Chondrocyte (in vitro differentiated cells): ENCODE data around the gene PANK1. TPM values are rescaled to one million over a fixed set of nuclear protein-coding genes. Genes with fewer than 3 reads are reported as not detected.

Experiments
- DNase-seq: peaks from one replicate; pipeline ENCODE4 v3.0.0; 2021; ENCODE audit warnings: mixed read lengths, low spot score
- H3K27ac Mint-ChIP-seq: one replicate; pipeline ENCODE4 v1.8.0; 2021; ENCODE audit warnings: mild to moderate bottlenecking, moderate library complexity, mixed read lengths; ENCODE audit not compliant: unreplicated experiment
- H3K27me3 Mint-ChIP-seq: 2 replicates; pipeline ENCODE4 v1.8.0; 2021; ENCODE audit warnings: low read depth, mixed read lengths
- H3K36me3 Mint-ChIP-seq: 2 replicates; pipeline ENCODE4 v1.8.0; 2021; ENCODE audit warnings: low read depth, mixed read lengths
- H3K4me1 Mint-ChIP-seq: 2 replicates; pipeline ENCODE4 v1.8.0; 2021; ENCODE audit warnings: low read depth, mild to moderate bottlenecking, mixed read lengths
- H3K4me3 Mint-ChIP-seq: one replicate; pipeline ENCODE4 v1.8.0; 2021; ENCODE audit warnings: mild to moderate bottlenecking, moderate library complexity, mixed read lengths; ENCODE audit not compliant: unreplicated experiment
- H3K9me3 Mint-ChIP-seq: 2 replicates; pipeline ENCODE4 v1.8.0; 2021; ENCODE audit warnings: low read depth, mixed read lengths
- total RNA-seq: library from RNA; stranded (reverse); gene quantifications from 3 replicates; pipeline ENCODE4 v1.2.1, GENCODE V29; 2021
- TF ChIP-seq, protein P1 (sequence below): fragments of 200-600 bp; sonication (generic); IDR thresholded peaks from 2 replicates; pipeline ENCODE4 v1.5.0; 2021; ENCODE audit warnings: antibody characterized with exemption, mild to moderate bottlenecking, moderate library complexity

PANK1 gene
- total RNA-seq, 1 donor from 2014 or later, result 7.6 TPM

DNA sequence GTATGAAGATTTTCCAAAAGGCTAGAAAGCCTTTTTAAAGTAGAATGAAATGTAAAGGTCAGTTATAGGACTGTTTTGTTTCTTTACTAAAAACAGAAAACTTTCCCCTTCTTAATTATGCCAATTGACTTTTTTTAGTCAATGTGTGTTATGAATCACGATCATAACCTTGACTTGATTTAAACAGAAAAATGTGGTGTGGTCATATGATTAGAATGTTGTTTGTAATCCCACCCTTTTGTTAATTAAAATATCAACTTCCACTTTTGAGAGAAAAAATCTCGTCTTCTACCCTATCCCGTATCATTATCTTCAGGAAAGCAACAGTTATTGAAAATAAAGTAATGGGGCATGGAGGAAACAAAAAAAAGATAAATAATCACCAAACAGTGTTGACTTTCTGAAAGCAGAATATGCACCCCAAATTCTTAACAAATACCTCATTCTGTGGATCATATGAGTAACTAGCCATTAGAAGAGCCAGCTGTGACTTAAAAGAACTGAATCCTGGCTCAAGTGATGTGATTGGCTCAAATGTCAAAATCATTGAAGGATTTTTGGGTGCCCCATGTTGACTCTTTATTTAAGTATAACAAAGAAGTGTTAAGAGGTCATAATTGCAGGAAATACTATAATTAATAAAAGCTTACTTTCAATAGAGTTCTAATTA lies 77.3 kb downstream of the PANK1 start:
- H3K27me3 Mint-ChIP-seq, result no peaks in the 10 kb centered on the region
- no peak for DNase-seq
- H3K9me3 Mint-ChIP-seq, result no peaks in the 10 kb centered on the region
- TF ChIP-seq, protein P1, sequence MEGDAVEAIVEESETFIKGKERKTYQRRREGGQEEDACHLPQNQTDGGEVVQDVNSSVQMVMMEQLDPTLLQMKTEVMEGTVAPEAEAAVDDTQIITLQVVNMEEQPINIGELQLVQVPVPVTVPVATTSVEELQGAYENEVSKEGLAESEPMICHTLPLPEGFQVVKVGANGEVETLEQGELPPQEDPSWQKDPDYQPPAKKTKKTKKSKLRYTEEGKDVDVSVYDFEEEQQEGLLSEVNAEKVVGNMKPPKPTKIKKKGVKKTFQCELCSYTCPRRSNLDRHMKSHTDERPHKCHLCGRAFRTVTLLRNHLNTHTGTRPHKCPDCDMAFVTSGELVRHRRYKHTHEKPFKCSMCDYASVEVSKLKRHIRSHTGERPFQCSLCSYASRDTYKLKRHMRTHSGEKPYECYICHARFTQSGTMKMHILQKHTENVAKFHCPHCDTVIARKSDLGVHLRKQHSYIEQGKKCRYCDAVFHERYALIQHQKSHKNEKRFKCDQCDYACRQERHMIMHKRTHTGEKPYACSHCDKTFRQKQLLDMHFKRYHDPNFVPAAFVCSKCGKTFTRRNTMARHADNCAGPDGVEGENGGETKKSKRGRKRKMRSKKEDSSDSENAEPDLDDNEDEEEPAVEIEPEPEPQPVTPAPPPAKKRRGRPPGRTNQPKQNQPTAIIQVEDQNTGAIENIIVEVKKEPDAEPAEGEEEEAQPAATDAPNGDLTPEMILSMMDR, result no peak
- no peak overlapping the region for H3K4me3 Mint-ChIP-seq
- H3K36me3 Mint-ChIP-seq, result no peaks in the 10 kb centered on the region
- peaks cover 20% of the 10 kb centered on the region for H3K4me1 Mint-ChIP-seq
- peak overlapping the region; percentile 49 for H3K27ac Mint-ChIP-seq

DNA sequence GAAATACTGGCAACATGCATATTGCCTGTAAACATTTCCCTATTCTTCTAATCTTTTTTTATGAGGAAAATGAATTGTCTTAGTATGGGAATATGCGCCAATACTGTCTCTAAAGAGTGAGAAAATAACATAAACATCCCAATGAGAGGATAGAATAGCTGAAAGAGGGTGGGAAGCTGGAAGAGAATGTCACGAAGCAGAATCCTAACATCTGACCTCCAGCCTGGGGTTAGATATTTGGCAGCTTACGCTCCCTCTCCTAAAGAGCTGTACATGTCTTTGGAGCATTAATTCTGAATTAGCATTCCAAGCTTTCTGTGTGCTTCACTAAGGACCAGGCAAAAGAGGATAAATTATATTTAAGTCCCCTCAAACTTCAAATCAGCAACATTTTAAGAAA lies 78.0 kb downstream of the PANK1 start:
- H3K27me3 Mint-ChIP-seq, result no peaks in the 10 kb centered on the region
- peak overlapping the region; percentile 49 for H3K27ac Mint-ChIP-seq
- no peak for DNase-seq
- no peaks in the 10 kb centered on the region for H3K9me3 Mint-ChIP-seq
- no peak overlapping the region for H3K4me3 Mint-ChIP-seq
- TF ChIP-seq, protein P1, result no peak
- H3K4me1 Mint-ChIP-seq, result peaks cover 20% of the 10 kb centered on the region
- H3K36me3 Mint-ChIP-seq, result no peaks in the 10 kb centered on the region

DNA sequence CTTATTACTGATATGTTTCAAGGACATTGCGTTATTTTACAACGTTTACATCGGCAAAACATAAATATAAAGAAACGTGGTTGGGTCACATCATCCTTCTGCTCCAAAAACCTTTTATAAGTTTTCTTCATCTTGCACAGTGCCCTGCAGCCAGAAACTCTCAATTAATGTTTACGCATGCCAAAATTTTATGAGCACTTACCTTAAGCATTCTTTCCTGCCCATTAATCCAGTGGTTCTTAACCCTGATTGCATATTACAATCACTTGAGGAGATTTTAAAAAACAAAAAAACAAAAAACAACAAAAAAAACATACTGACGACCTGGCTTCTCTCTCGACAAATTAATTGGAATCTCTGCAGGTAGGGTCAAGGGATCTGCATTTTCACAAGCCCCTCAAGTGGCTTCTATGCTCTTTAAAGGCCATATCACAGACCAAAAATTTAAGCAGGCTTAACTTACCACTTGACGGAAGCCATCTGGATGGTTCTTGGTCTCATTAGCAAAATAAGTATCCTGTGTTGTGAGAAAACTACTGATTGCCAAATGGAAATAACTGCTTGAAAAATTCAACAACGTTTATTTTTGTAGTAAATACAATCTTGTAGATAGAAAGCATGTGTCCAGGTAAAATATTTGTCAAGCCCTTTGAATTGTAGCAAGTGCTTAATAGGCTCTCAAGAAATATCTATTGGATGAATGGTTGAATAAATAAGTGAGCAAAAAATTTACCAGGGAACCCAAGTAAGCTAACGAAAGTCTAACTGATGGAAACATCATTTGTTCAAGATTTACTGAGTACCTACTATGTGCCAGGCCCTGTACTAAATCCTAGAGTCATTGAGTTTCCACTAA lies 78.7 kb downstream of the PANK1 start:
- H3K27me3 Mint-ChIP-seq, result no peaks in the 10 kb centered on the region
- H3K36me3 Mint-ChIP-seq, result no peaks in the 10 kb centered on the region
- H3K27ac Mint-ChIP-seq, result no peak overlapping the region
- peaks cover 20% of the 10 kb centered on the region for H3K4me1 Mint-ChIP-seq
- no peak overlapping the region for H3K4me3 Mint-ChIP-seq
- DNase-seq, result no peak
- TF ChIP-seq, protein P1, result no peak
- H3K9me3 Mint-ChIP-seq, result no peaks in the 10 kb centered on the region

DNA sequence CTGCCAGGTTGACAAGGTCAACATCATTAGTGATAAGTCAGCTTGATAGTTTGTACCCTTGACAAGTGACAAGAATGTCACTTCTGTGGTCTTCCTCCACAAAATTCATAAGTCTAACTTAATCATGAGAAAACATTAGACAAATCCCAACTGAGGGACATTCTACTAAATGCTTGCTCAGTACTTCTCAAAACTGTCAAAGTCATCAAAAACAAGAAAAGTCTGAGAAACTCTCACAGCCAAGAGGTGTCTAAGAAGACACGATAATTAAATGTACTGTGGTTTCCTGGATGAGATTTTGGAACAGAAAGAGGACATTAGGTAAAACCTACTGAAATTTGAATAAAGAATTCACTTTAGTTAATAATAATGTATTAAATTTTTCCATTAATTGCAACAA lies 79.9 kb downstream of the PANK1 start:
- TF ChIP-seq, protein P1, result no peak
- H3K27ac Mint-ChIP-seq, result no peak overlapping the region
- H3K9me3 Mint-ChIP-seq, result no peaks in the 10 kb centered on the region
- no peak overlapping the region for H3K4me3 Mint-ChIP-seq
- no peaks in the 10 kb centered on the region for H3K27me3 Mint-ChIP-seq
- peaks cover 20% of the 10 kb centered on the region for H3K4me1 Mint-ChIP-seq
- no peak for DNase-seq
- no peaks in the 10 kb centered on the region for H3K36me3 Mint-ChIP-seq

DNA sequence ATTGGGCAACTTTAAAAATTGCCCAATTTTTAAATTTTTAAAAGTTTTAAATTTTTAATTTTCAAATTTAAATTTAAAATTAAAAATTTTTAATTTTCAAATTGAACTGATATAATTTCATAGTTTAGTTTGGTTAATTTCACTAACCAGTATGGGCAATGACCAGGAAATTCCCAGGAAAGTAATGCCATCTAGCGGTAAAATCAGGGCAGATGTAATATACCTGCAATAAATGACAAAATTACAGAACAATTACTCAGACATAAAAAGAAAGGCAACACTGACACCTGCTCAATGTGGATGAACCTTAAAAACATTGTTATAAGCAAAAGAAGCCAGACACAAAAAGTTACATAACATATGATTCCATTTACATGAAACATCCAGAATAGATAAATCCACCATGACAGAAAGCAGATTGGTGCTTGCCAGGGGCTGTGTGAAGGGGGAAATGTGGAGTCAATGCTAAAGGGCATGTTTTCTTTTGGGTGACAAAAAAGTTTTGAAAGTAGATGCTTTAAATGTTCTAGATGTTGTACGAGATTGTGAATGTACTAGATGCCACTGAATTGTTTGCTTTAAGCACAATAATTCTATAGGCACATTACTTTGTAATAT lies 81.1 kb downstream of the PANK1 start:
- Mint-ChIP-seq H3K27me3 (no peaks in the 10 kb centered on the region), H3K27ac (no peak overlapping the region), H3K9me3 (no peaks in the 10 kb centered on the region), H3K36me3 (no peaks in the 10 kb centered on the region), H3K4me1 (peaks cover 20% of the 10 kb centered on the region), H3K4me3 (no peak overlapping the region)
- no peak for DNase-seq
- TF ChIP-seq, protein P1, result peak; percentile 96
